GM12874 (cell line): ENCODE data around the gene COL18A1.

Experiments
- TF ChIP-seq, protein P1 (sequence below): IDR thresholded peaks from 2 replicates; pipeline ENCODE4 v1.5.1; 2011; ENCODE audit warnings: low read depth, mild to moderate bottlenecking, control low read depth, low read length, moderate library complexity; ENCODE audit not compliant: insufficient read depth

COL18A1 gene

DNA sequence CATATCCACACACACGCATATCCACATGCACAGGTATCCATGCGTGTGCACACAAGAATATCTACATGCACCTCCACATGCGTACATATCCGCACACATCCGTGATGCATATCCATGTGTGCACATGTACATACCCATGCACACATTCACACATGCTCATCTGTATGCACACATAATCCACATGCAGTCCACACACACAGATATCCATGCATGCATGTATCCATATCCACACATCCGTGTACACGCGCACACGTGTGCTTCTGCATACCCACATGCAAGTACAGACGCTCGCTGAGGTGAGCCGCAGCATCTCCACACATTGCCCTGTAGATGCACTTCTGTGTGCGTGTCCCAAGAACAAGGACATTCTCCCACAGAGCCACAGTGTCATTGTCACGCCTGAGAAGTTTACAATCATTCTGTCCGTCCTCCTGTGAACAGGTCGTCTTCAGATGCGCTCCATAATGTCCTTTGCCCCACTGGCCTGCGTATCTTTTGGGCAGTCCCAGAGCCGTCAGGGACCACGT is 43.4 kb downstream of the COL18A1 start:
- TF ChIP-seq, protein P1, sequence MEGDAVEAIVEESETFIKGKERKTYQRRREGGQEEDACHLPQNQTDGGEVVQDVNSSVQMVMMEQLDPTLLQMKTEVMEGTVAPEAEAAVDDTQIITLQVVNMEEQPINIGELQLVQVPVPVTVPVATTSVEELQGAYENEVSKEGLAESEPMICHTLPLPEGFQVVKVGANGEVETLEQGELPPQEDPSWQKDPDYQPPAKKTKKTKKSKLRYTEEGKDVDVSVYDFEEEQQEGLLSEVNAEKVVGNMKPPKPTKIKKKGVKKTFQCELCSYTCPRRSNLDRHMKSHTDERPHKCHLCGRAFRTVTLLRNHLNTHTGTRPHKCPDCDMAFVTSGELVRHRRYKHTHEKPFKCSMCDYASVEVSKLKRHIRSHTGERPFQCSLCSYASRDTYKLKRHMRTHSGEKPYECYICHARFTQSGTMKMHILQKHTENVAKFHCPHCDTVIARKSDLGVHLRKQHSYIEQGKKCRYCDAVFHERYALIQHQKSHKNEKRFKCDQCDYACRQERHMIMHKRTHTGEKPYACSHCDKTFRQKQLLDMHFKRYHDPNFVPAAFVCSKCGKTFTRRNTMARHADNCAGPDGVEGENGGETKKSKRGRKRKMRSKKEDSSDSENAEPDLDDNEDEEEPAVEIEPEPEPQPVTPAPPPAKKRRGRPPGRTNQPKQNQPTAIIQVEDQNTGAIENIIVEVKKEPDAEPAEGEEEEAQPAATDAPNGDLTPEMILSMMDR, result no peak

DNA sequence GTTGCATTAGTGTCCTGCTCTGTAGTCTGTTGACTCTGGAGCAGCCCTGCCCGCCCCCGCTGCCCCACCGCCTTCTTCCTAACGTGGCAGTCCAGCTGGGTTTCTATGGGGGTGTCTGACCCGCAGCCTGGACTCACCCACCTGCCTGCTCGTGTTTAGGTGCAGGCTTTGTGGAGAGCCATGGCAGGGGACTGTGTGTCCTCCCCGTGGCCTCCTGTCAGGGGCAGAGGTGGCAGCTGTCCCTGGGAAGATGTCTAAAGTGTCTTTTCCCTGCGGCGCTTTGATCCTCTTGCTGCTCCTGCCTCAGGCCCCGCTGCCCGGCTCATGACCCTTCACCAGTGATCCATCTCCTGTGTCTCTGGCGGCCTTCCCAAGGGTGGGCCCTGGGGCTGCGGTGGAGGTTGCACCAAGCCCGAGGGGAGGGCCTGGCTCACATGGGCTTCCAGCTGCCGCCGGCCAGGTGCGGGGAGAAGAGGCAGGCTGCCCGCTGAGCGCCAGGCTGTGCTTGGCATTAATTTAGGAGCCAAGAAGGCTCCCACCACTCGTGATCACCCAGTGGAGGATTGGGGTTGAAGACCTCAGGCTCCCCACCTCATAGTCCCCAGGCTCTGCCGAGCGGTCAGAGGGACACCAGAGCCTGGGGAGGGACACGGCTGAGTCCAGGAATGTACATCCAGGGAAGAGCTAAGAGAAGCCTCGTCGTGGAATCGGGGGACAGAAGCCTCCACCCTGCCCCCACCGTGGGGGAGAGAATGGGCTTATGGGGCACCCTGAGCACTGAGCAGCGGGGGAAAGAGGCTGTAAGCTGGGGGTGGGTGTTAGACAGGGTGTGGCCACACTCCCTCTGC is 44.1 kb downstream of the COL18A1 start:
- TF ChIP-seq, protein P1, result no peak

DNA sequence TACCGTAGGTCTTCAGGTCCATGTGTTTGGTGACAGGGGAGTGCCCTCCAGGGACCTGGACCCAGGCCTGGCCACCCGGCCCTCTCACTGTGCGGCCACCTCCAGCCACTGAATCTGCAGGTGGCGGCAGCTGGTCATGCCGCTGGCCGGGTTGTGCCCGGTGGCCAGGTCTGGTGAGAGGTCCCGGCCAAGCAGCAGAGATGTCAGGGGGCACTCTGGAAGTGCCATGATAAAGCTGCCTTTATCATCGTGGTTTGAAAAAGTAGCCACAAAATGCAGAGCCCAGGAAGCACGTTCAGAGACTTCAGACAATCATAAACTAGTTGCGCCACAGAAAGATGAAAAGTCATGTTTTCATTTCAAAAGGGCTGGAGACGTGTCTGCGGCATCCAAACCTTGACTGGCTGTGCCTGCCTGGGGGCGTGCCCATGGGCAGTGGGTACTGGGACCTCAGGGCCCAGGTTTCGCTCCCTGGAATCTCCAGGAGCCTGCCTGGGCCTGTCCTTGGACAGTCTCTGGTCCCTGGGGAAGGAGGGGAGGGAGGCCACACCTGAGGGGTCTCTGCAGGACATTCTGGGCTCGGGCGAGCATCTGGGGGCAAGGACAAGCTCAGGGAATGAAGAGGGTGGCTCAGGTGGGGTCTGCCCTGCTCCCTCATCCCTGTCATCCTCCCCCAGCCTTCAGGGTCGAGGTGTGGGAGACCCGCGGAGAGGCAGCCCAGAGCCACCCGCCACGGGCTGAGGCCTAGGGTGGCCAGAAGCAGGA is 44.9 kb downstream of the COL18A1 start:
- TF ChIP-seq, protein P1, result no peak

DNA sequence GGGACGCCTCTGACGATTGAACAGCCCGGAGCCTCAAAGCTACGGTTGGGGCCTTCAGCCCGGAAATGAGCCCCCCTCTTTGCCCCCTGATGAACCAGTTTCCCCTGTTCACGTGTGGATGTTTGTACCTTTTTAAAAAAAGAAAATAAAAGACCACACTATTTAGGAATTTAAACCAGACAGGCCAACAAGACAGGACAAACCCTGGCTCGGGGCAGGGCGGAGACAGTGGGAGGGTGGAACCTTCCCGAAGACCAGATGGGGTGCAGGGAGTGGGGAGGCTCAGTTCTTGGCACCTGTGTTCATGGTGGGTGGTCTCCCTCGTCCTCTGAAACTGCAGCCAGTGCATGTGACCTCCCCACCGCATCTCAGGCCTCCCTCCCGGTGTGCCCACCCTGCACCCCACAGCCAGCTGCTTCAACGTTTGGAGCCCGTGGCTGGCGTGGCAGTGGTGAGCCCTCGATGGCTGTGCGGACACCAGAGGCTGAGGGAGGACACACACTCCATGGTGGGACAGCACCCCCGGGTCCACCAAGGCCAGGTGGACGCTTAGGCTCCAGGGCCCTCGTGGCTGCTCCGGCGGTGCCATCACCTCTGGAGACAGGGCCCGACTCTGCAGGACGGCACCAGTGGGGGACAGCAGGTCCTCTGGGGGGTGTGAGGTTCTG is 45.6 kb downstream of the COL18A1 start:
- TF ChIP-seq, protein P1, result no peak

DNA sequence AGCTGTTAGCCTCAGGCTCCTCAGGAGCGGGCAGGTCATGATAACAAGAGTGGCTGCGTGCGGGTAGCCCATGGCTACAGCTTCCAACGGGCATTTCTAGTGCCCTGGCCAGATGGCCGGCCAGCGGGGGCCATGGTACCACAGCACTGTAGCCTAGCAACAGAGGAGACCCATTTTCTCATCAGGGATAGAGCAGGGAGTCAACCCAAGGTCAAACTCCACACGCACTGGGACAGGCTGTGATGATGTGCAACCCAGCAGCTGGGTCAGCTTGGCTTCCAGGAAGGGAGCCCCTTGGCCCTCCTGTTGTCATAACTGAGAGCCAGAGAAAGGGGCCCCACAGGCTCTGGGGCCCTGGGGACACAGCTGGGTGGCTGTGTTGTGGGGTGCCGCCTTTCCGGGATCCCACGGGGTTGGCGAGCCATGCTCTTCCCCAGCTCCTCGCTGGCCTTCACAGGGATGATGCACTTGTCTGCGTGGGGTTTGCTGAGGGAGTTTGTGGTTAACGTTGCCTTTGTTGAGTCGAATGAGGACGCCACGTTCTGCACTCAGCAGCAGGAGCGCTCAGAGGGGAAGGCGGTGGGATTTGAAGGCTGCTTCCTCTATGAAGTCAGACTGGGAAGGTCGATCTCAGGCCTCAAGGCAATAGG is 46.3 kb downstream of the COL18A1 start:
- TF ChIP-seq, protein P1, result no peak

DNA sequence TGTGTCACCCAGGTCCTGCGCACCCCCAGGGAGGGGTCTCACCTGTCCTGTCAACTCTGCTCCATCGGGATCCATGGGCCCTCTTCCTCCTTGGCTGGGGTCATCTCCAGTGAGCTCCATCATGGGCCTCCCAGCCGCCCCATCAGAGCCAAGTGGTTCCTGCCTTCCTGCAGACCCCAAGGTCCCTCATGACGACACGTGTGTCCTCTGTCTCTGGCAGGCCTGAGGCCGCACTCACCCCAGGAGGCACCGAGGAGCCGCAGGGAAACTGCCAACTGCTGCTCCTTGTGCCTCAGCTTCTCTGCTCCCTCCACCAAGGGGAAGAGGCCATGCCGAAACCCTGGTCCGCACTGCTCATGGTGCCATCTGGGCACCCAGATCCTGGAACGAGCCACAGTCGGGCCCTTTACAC is 46.8 kb downstream of the COL18A1 start:
- TF ChIP-seq, protein P1, result no peak
